HG02678 (cell line): ENCODE measurements around the gene HOXB2.

ENCODE experiments used
- ATAC-seq: cut with Tn5 transposase; IDR thresholded peaks from one replicate; pipeline ENCODE4 v1.9.1; 2021; ENCODE audit warnings: mild to moderate bottlenecking, moderate library complexity; ENCODE audit not compliant: unreplicated experiment

Gene HOXB2

DNA sequence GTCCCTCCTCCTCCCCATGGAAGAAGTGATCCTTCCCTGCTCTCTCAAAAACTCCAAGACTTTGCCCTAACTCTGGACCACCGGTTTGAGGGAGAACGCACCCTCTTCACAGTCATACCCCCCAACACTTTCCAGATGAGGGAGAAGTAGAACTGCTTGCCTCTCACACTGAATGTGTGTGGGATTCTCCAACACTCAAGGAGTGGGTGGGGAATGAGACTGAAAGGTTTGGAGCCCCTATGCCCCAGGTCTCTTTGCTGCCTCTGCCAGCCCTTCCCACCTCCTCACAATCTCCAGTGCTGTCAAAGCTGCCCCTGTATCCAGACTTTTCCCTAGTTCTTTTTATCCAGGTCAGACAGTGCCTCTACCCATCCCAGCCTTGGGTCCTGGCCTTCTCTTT, 21.8 kb upstream of the HOXB2 start:
- ATAC-seq = no peak

DNA sequence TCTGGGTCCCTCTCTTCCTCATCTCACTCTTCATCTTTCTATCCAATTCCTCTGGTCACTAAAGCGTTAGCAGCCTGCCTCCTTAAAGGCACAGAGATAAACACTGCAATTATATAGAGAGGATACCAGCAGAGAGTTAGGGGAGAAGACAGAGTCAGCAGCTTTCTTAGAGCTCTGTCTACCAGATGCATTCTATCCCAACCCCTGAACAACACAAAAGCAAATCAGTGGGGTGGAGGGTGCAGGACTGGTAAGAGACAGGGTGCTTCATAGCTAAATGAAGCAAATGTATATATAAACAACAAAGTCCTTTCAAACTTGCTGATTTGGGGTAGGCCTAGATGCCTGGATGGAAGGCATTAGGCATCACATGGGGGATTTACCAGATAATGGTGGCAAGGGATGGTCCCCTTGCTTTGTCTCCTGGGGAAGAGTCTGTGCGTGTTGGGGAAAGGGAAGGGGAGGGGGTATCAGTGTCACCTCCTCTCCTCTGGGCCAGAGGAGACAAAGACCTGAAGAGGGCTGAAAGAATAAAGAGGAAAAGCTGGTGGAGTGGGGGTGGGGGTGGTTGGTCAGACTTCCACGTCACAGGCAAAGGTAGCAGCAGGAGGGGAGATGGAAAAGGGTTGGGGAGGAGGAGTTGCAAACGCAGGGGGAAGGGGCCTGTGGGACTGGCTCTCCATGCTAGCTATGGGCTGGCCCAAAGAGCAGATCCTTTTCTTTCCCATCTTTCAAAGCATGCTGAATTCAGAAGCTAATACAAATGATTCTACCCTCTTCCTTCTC, 21.2 kb upstream of the HOXB2 start:
- ATAC-seq = no peak

DNA sequence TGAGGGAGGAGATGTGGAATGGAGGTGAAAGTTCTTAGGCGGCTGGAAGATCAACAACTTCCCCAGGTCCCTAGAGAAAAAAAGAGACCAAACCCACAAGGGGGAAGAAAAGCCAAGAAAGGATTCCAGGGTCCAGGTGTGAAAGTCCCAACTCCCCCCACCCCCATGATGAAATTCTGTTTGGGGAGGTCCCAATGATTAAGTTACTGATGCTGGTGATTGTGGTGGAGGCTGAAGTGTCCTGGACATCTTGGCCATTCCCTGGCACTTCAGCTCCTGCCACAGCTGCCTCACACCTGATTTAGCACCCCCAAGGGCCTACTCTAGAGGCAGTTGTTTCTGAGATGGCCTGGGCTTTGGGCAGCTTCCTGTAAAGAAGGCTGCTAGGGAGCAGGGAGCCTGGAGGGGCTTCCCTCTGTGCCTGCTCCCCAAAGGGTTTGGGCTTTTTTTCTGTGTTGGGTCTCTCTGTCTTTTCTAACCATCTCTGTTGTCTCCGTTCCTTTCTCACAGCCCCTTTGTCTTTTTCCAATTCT, 20.2 kb upstream of the HOXB2 start:
- ATAC-seq = no peak

DNA sequence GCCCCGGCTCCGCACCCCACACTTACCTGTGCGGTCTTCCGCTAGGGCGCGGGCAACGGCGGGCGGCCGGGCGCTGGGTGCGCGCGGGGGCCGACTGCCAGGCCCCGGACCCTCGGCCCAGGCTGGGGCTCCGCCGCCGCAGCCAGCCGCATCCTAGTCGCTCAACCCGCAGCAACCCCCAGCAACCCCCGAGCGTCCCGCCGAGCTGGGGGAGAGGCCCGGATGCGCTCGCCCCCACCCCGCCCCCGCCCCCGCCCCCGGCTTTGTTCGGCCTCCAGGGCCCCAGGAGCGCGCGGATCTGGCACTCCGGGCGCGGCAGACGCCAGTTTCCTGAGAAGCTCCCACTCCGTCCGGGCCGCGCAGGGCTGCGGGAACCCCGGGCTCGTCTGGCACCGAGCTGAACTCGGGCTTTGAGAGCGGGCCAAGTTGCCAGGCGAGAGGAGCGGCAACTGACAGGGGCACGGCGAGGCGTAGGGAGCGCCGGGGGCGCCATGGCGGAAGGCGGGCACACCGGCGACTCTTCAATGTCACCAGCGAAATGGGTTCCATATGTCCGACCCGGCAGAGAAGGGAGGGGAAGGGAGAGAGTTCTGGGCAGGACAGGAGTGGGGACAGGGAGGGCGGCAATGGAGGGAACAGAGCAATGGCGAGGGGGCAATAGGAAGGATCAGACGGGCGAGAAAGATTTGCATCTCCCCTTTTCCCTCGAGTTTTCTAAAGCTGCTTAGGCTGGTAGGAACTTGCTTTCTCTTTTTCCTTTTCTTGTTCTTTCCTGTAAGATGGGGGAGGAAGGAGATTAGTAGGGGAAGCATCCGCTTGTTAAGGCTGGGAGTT, 19.5 kb upstream of the HOXB2 start:
- no peak for ATAC-seq

DNA sequence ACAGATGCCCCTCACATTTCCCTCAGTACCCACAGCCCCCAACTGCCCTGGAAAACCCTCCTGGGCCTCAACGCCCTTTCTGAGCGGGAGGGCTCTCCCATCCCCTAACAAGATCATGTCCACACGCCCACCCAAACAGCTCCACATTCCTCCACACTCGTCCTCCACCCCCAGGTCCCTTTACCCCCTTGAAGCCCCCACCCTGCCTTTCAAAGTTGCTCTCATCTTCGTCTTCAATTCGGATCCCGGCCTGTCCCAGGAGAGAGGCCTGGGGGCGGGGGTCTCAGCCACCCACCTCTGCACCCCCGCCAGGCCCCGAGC, 18.9 kb upstream of the HOXB2 start:
- ATAC-seq = no peak

DNA sequence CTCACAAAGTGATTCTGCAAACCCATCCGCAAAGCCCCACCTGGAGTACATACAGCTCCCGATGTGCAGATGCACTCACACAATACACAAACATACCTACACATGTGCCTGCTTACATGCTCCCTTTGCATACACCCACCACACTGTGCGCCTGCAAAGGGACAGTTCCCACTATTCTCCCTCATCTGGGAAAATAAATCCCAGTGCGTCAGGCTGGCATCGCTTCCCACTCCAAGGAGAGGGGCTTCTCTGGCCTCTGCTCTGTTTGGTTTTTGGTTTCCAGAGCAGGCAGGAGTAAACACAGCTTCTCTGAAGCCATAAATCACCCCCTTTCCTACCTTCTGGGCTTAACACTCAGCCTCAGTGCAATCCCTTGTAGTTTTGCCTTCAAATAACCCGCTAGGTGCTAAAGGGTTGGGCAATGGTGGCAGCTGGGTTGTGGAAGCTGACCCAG, 18.5 kb upstream of the HOXB2 start:
- ATAC-seq = no peak

DNA sequence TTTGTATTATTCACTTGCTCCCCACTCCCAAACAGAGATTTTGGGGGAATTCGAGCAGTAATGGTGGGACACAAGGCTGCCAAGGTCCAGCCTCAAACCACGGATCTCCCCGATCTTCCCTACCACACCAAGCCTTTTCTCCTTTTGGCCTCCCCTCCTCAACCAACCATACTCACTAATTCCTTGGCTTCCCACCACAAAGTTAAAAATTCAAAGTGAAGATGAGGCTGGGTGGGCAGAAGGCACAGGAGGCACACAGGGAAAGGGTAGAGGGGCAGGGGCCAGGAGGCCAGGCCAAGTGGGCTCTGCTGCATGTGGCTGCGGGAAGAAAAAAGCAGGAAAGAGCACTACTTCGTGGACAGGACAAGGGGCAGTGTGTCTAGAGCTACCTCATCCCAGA, 18.0 kb upstream of the HOXB2 start:
- no peak for ATAC-seq

DNA sequence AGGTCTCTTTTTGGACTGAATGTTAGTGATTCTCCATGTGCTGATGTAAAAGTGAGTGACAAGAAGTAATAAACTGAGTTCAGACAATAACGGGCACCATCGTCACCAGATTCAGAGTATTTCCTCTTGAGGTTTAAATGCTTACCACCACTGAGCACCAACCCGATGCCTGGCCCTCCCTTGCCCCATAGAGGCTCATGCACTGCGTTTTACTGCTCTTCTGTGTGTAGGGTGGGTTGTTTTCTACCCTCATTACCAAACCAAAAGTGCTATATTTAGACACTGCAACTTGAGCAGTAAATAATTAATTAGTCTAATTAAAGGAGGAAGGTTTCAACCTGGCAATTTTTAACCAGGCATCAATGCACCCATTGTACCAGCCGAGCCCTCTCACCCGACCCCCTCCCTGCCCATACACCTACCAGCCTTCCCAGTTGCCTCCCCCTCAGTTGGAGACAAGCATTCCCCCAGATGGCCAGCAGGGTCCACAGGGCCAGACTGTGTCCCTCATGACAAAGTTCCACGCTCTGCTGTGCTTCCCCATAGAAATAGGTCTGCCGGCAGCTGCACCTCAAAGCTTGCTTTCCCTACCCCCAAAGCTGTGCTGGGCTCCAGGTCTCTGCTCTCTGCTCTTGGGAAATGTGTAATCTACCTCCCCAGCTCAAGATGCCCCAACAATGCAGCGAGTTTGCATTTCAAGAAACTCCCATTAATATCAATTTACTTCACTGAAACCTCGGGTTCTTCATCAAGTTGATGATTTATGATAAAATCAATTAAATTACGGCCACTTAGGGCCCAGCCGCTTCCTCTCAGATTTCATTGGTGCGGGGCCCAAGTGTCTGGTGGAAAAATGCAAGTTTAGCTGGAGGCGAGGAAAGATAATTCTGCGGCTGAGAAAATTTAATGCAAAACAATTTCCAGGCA, 17.2 kb upstream of the HOXB2 start:
- no peak for ATAC-seq

DNA sequence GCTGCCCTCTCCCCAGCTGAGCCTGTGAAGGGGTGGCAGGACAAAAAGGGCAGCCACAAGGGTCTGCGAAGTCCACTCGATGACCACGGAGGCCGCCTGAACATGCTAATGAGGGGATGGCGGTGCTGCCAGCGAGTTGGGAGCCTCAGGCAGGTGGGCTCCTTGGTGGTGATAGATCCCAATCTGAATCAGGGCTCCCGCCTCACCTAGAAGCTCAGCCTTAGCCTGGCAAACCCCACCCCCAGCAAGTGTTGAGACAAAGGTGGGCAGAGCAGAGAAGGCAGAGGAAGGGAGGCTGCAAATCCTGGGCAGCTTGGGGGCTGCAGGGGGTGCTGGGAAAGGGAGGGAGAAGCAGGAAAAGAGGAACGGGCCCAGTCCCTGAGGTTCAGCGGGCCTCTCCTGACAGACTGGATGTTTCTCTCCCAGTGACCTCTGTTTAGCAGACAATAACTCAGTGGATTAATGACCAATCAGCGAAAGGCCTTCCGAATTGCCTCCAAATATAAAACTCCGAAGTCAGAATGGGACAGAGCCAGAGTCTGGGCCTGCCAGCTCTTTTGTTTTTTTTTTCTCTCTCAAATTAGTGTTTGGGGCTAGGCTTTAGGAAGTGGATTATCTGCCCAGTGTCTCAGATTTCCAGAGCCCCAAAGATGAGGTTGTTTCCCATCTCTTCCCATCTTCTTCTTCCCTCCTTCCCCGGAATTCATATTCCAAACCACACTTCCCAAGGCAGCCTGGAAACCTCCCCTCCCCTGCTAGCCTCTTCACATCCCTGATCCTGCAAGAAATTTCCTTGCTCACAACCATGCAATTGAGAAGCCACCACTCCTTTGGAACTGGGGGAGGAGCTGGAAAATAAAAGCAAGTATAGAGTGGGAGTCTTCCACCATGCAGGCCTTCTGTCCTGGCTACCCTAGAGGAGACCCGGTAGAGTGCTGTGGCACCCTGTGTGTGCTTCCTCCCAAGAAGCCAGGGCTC, 15.2 kb upstream of the HOXB2 start:
- ATAC-seq = no peak

DNA sequence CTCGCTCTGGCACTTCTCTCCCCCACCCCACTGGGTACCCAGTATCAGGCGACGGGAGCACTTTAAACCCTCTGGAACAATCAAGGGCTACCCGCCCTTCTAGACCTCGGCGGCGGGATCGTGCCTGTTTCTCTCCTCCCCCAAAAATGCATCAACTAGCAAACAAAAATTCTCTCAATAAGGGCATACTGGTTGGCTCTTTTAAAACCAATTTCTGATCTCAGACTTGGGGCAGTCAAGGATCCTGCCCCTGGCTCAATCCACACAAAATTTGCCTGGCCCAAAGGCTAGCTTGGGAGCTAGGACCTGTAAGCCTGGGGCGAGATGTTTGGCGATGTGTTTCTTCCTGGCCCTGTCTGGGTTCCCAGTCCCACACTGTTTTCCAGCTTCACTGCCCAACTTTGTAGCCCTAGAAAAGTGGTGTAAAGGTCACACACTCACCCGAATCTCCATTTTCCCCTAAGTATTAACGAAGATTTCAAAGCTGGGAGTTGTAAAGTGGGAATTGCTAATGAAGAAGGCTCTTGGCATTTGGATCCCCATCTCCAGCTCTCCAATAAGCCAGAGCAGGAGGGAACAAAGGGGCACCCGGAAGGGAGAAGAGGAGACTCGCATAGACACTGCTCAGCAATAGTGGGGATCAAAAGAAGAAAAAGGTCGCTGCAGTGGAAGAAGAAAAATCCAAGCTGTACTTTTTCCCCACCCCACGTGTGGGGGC, 14.4 kb upstream of the HOXB2 start:
- ATAC-seq = no peak

DNA sequence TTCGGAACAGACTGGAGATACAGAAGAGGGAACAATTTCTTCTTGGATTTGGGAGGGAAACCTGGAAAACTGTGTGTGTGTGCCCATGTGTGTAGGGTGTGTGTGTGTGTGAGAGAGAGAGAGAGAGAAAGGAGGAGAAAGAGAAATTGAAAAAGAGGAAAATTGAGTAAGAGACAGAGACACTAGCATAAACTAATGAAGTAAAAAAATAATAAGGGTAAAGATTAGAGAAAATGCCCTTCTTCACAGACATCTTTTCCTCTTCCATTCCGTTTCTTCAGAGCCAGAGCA, 13.9 kb upstream of the HOXB2 start:
- no peak for ATAC-seq

DNA sequence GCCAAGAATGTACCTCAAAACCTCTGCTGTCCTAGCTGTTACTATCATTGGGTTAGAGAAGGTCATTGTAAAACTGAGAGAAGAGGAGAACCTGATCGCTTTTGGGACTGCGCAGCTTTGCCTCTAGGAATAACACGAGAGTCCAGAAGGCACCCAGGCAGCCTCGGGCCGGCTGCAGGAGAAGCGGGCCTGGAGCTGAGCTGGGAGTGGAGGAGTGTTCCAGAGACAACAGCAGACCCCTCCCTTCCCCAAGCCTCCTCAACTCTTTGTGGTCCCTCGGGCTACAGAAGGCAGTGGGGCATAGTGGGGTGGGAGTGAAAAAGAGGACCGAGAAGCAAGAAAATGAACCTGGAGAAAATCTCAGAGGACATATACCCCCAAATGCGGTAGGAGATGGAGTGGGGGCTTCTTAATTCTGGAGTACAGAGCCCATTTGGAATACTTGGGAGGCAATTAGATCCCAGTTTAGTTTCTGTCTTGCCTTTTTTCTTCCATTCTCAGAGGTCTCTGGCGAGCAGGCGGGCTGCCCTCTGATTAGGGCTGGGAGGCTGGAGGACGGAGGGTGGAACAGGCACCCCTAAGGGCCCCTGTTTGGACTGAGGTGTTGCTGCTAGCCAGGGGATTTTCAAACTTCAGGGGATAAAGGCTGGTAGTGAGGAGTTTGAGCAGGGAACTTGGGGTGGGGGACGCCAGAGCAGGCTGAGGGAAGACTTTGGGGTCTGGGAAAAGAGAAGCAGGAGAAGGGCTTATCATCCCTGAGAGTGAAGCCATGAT, 13.3 kb upstream of the HOXB2 start:
- no peak for ATAC-seq

DNA sequence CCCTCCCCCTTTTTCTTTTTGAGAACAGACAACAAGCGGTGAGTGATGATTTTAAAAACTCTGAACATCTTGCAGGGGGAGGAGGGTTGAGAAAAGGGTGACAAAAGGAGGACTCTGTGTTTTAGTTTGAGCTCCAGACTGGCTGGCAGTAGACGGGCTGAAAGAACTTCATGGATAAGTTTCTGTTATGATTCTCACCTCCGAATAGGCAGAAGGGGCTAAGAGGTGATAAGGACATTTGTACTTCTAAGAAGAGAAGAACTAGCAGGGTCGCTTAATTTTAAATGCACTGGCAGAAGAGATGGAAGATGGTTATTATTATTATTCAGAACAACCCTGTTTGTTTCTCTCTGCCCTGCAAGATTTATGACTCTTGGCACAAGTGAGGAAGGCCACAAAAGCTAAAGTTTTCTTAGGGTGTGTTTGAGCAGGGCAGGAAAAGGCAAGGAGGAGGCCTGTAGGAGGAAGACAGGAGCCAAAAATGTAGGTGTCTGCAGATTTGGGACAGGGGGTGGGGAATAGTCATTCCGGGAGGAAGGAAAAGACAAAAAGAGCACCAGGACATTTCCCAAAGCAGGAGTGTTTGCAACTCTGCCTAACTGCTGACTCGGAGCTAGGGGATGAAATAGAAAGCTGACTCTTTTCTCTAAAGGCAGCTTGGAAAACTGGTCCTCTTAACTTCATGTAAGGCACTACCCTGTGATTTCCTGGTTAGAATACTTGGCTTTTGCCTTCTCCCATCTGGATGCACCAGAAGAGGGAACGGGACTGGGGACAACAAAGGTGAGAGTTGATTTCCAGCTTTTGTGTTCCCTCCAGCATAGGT, 11.9 kb upstream of the HOXB2 start:
- ATAC-seq = no peak

DNA sequence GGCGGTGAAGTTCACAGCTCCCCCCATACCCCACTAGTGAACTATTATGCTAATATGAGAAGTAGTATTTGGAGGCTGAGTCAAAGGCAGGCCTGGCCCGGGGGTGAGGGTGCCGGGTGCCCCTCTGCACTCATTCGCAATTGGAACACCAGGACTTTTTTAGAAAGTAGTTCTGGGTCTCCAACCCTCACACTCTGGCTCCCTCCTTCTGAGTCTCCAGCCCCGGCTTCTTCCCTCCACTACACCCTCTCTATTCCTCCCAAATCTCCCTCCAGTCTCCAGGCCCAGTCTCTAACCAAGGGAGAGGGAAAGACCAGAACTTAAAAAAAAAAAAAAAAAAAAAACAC, 11.3 kb upstream of the HOXB2 start:
- ATAC-seq = no peak

DNA sequence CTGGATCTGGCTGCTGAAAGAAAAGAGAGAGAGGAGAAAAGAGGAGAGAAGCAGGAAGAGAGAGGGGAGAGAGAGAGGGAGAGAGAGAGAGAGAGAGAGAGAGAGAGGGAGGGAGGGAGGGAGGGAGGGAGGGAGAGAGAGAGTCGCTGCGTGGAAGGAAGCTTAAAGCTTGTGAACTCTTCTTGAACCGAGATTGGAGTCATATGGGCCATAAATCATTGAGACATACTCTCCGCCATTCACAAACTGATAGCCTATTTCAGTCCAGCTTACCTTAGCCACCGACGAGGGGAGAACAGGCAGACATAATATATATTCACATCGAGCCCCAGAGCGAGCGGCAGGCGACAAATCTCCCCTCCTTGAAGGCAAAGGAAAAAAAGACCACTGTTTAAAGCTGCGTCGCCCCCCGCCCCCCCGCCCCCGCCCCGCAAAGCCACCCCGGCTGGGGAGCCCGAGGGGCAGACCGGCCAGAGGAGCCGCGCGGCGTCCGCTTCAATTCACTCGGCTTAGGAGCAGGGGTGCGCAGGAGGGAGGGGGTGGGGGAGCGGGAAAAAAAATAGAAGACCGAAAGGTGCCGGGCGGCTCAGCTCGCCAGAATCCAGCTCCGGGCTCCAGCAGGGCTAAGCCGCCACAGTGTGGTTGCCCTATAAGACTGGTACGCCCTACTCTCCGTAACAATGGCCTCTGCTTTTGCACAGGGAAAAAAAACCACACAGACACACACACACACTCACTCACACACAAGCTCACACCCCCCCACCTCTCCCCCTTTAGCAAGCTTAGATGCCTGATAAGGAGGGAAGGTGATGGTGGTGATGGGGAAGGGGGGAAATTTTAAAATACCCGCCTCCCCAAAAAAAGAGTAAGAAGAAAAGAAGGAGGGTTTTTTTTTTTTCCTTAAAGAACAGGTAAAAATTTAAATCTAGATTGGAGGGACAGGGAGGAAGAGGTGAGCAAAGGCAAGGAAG, 10.6 kb upstream of the HOXB2 start:
- no peak for ATAC-seq

DNA sequence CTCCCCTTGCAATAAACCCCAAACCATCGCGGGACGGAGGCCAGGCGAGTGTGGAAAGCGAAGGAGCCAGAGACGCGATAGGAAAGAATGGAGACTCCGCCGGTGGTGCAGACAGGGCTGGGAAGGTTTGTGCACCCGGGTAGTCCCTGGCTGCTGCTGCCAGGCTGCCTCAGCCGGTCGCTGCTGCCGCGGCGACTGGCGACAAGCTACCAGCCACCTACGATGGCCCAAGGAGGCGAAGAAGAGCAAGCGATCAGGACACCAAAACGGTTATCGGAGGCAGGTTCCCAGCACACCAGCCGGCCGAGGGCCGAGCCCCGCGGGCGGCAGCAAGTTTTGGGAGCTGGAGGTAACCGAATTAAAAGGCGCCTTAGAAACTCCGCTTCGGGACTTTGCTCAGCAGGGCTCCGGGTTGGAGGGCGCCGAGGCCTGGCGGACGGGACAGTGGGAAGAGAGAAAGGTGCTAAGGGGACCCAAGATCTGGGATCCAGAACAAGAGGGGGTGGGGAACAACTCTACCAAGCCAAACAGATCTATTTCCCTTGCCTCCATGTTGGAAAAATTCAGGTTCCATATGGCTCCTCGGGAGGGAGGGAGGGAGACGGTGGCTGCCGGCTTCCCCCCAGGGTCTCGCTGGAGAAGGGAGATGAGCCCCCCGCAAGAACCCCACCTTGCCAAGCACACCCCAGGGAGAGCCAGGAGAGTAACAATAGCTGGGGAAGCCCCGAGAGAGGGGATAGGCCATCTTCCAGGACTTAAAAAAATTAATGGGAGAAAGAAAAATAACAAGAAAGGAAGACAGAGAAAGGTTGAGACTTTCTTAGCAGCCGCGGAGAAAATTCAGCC, 9.7 kb upstream of the HOXB2 start:
- ATAC-seq = no peak
